RCC 7860 (cell line): ENCODE data around the gene CCL27.
A peak's percentile ranks its signal among the peaks of the same experiment; 100 is the strongest.

ENCODE experiments used
- DNase-seq: peaks from one replicate; pipeline ENCODE4 v3.0.0-alpha.2; 2015; ENCODE audit warnings: low spot score
- FAIRE-seq: peaks from 2 replicates; lab custom pipeline; 2012; peaks lifted over from hg19 to GRCh38; lab: Jason Lieb, UNC

CCL27 gene

GRCh38 chr9:34685591-34685990 lies 23.1 kb upstream of the CCL27 start:
- DNase-seq, result no peak

GRCh38 chr9:34684816-34685215 lies 22.4 kb upstream of the CCL27 start:
- FAIRE-seq (no peak), DNase-seq (no peak)

More at GRCh38 chr9:34685591-34685990, 23.1 kb upstream of the CCL27 start:
- FAIRE-seq, result no peak

GRCh38 chr9:34684145-34684544 lies 21.7 kb upstream of the CCL27 start:
- no peak for DNase-seq
- FAIRE-seq, result no peak

GRCh38 chr9:34675869-34676268 lies 13.4 kb upstream of the CCL27 start:
- no peak for FAIRE-seq

GRCh38 chr9:34675048-34675714 lies 12.7 kb upstream of the CCL27 start:
- DNase-seq (peak; percentile 17), FAIRE-seq (no peak)

More at GRCh38 chr9:34675869-34676268, 13.4 kb upstream of the CCL27 start:
- DNase-seq, result no peak

- FAIRE-seq, result no peak
- DNase-seq, result no peak
Observed at GRCh38 chr9:34674440-34674839, 12.0 kb upstream of the CCL27 start.

- FAIRE-seq, result no peak
Observed at GRCh38 chr9:34671307-34671706, 8.8 kb upstream of the CCL27 start.

GRCh38 chr9:34669809-34670562 lies 7.5 kb upstream of the CCL27 start:
- FAIRE-seq, result no peak

More at GRCh38 chr9:34671307-34671706, 8.8 kb upstream of the CCL27 start:
- no peak for DNase-seq

GRCh38 chr9:34665381-34666250 lies 3.2 kb upstream of the CCL27 start:
- FAIRE-seq, result no peak

More at GRCh38 chr9:34669809-34670562, 7.5 kb upstream of the CCL27 start:
- DNase-seq, result no peak

GRCh38 chr9:34665067-34665380 lies 2.6 kb upstream of the CCL27 start:
- FAIRE-seq (no peak), DNase-seq (no peak)

More at GRCh38 chr9:34665381-34666250, 3.2 kb upstream of the CCL27 start:
- peak; percentile 75 for DNase-seq

GRCh38 chr9:34664281-34665066 lies 2.0 kb upstream of the CCL27 start:
- DNase-seq (peak; percentile 40), FAIRE-seq (no peak)

- DNase-seq (no peak), FAIRE-seq (no peak)
Observed at GRCh38 chr9:34663303-34663605, 797 bp upstream of the CCL27 start.

GRCh38 chr9:34659592-34660253 lies 2.7 kb downstream of the CCL27 start:
- no peak for DNase-seq
- FAIRE-seq, result no peak

GRCh38 chr9:34658461-34658860 lies 4.0 kb downstream of the CCL27 start:
- FAIRE-seq, result no peak
- DNase-seq, result no peak

- FAIRE-seq (no peak), DNase-seq (no peak)
Observed at GRCh38 chr9:34656992-34657391, 5.5 kb downstream of the CCL27 start.

GRCh38 chr9:34655394-34655793 lies 7.1 kb downstream of the CCL27 start:
- FAIRE-seq, result no peak
- no peak for DNase-seq

GRCh38 chr9:34654323-34655051 lies 8.0 kb downstream of the CCL27 start:
- DNase-seq, result no peak
- no peak for FAIRE-seq

GRCh38 chr9:34653151-34654072 lies 9.0 kb downstream of the CCL27 start:
- FAIRE-seq (no peak), DNase-seq (no peak)

- DNase-seq (no peak), FAIRE-seq (no peak)
Observed at GRCh38 chr9:34652602-34653000, 9.9 kb downstream of the CCL27 start.
